ENCODE results near the gene FICD.

DNA sequence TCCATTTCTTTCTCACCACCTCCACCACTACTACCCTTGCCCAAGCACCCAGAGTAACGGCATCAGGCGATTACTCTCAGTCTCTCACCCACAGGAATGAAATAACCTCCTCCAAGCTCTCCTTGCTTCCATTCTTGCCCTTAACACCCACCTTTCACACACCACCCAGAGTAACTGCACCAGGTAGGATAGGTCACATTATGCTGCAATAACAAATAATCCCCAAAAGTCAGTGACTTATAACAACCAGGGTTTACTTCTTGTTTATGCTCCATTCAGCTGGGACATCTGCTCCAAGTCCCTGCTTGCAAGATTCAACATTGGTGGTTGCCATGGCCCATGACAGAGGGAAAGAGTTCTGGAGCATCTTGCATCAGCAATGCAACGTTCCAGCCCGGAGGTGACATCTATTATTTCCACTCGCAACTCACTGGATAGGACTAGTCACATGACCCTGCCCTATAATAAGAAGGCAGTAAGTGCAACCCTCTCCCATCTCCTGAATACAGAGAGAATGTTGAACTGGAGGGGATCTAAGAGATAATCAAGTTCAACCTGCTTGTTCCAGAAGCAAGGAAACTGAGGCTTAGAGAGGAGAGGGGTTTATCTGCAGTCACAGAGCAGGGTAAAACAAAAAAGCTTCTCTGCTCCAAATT is 41.5 kb upstream of the FICD start:
- TF ChIP-seq, protein P1, sequence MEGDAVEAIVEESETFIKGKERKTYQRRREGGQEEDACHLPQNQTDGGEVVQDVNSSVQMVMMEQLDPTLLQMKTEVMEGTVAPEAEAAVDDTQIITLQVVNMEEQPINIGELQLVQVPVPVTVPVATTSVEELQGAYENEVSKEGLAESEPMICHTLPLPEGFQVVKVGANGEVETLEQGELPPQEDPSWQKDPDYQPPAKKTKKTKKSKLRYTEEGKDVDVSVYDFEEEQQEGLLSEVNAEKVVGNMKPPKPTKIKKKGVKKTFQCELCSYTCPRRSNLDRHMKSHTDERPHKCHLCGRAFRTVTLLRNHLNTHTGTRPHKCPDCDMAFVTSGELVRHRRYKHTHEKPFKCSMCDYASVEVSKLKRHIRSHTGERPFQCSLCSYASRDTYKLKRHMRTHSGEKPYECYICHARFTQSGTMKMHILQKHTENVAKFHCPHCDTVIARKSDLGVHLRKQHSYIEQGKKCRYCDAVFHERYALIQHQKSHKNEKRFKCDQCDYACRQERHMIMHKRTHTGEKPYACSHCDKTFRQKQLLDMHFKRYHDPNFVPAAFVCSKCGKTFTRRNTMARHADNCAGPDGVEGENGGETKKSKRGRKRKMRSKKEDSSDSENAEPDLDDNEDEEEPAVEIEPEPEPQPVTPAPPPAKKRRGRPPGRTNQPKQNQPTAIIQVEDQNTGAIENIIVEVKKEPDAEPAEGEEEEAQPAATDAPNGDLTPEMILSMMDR (IDR thresholded peaks at IDR 0.05; ENCODE audit: insufficient read depth, low read length): no peak
- TF ChIP-seq GABPA (IDR thresholded peaks at IDR 0.05; ENCODE audit: low read depth) (no peak), POLR2AphosphoS5 (IDR thresholded peaks at IDR 0.05; ENCODE audit: low read depth) (no peak)
- TF ChIP-seq, protein P2, sequence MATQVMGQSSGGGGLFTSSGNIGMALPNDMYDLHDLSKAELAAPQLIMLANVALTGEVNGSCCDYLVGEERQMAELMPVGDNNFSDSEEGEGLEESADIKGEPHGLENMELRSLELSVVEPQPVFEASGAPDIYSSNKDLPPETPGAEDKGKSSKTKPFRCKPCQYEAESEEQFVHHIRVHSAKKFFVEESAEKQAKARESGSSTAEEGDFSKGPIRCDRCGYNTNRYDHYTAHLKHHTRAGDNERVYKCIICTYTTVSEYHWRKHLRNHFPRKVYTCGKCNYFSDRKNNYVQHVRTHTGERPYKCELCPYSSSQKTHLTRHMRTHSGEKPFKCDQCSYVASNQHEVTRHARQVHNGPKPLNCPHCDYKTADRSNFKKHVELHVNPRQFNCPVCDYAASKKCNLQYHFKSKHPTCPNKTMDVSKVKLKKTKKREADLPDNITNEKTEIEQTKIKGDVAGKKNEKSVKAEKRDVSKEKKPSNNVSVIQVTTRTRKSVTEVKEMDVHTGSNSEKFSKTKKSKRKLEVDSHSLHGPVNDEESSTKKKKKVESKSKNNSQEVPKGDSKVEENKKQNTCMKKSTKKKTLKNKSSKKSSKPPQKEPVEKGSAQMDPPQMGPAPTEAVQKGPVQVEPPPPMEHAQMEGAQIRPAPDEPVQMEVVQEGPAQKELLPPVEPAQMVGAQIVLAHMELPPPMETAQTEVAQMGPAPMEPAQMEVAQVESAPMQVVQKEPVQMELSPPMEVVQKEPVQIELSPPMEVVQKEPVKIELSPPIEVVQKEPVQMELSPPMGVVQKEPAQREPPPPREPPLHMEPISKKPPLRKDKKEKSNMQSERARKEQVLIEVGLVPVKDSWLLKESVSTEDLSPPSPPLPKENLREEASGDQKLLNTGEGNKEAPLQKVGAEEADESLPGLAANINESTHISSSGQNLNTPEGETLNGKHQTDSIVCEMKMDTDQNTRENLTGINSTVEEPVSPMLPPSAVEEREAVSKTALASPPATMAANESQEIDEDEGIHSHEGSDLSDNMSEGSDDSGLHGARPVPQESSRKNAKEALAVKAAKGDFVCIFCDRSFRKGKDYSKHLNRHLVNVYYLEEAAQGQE (IDR thresholded peaks at IDR 0.05; ENCODE audit: insufficient replicate concordance, low read depth): no peak
